ENCODE data around the gene CDK2AP2. TPM values are rescaled to one million over a fixed set of nuclear protein-coding genes. Genes with fewer than 3 reads are reported as not detected.

Gene CDK2AP2
- polyA plus RNA-seq, 6 donors from 2014 or later = 87.4 to 161 (median 111) TPM

- H3K27me3 Mint-ChIP-seq = peaks cover 0 to 2% (median under 1%) of the 10 kb centered on the region in 3 donors
- peaks cover 0 to 1% (median 0%) of the 10 kb centered on the region in 7 donors for H3K9me3 Mint-ChIP-seq
- peaks cover 5 to 6% of the 10 kb centered on the region in 2 donors for H3K36me3 Mint-ChIP-seq
- DNase-seq (peak; percentile 85), ATAC-seq (ENCODE audit: low read depth in 2 of 2) (peak; percentile 39 to 40)
- peak overlapping the region; percentile 87 to 96 (median 94) for H3K4me3 Mint-ChIP-seq
- H3K27ac Mint-ChIP-seq = peak overlapping the region; percentile 97 to 99 (median 98)
- peaks cover 39 to 54% (median 51%) of the 10 kb centered on the region in 3 donors for H3K4me1 Mint-ChIP-seq
These were observed 2.2 kb downstream of the CDK2AP2 start for GRCh38 chr11:67505605-67506396.

- DNase-seq (peak; percentile 78), ATAC-seq (ENCODE audit: low read depth in 2 of 2) (peak; percentile 13 to 15)
- H3K36me3 Mint-ChIP-seq = peaks cover 8 to 9% of the 10 kb centered on the region in 2 donors
- H3K27ac Mint-ChIP-seq = peak within 1 kb of the TSS; percentile 97 to 99 (median 98)
- H3K4me1 Mint-ChIP-seq = peaks cover 39 to 57% (median 52%) of the 10 kb centered on the region in 3 donors
- no peaks in the 10 kb centered on the region for H3K27me3 Mint-ChIP-seq
- peak within 1 kb of the TSS; percentile 87 to 96 (median 94) for H3K4me3 Mint-ChIP-seq
- H3K9me3 Mint-ChIP-seq = no peaks in the 10 kb centered on the region
These were observed 2.9 kb downstream of the CDK2AP2 start, which contains the start of gene PITPNM1 for GRCh38 chr11:67504950-67505581. Gene PITPNM1 (minus strand): TSS chr11:67505363. CDS start chr11:67504180, 1,183 bp downstream.

- ATAC-seq (ENCODE audit: low read depth in 2 of 2) = no peak
- Mint-ChIP-seq H3K27me3 (no peaks in the 10 kb centered on the region), H3K36me3 (peaks cover 8 to 9% of the 10 kb centered on the region in 2 donors), H3K4me3 (peak overlapping the region; percentile 88 to 96 (median 94)), H3K4me1 (peaks cover 39 to 60% (median 49%) of the 10 kb centered on the region in 3 donors), H3K27ac (peak overlapping the region; percentile 39 to 99 (median 85)), H3K9me3 (no peaks in the 10 kb centered on the region)
- peak; percentile 13 for DNase-seq
These were observed 3.7 kb downstream of the CDK2AP2 start for GRCh38 chr11:67504005-67504949.

- no peaks in the 10 kb centered on the region for H3K9me3 Mint-ChIP-seq
- H3K27me3 Mint-ChIP-seq = no peaks in the 10 kb centered on the region
- H3K27ac Mint-ChIP-seq = peak overlapping the region in 3 of 6 donors; percentile 44 to 93 (median 77)
- H3K36me3 Mint-ChIP-seq = peaks cover 8 to 9% of the 10 kb centered on the region in 2 donors
- peak overlapping the region; percentile 63 to 94 (median 87) for H3K4me3 Mint-ChIP-seq
- DNase-seq (no peak), ATAC-seq (ENCODE audit: low read depth in 2 of 2) (no peak)
- H3K4me1 Mint-ChIP-seq = peaks cover 30 to 52% (median 41%) of the 10 kb centered on the region in 3 donors
These were observed 4.6 kb downstream of the CDK2AP2 start for GRCh38 chr11:67503119-67504004.

GRCh38 chr11:67502328-67502979 lies 5.5 kb downstream of the CDK2AP2 start:
- peak overlapping the region in 2 of 6 donors; percentile 44 to 93 for H3K27ac Mint-ChIP-seq
- H3K9me3 Mint-ChIP-seq = no peaks in the 10 kb centered on the region
- peaks cover 8 to 9% of the 10 kb centered on the region in 2 donors for H3K36me3 Mint-ChIP-seq
- H3K27me3 Mint-ChIP-seq = no peaks in the 10 kb centered on the region
- peak overlapping the region; percentile 63 to 94 (median 87) for H3K4me3 Mint-ChIP-seq
- H3K4me1 Mint-ChIP-seq = peaks cover 30 to 48% (median 39%) of the 10 kb centered on the region in 3 donors
- DNase-seq = no peak
- no peak for ATAC-seq (ENCODE audit: low read depth in 2 of 2)

GRCh38 chr11:67501854-67502253 lies 6.1 kb downstream of the CDK2AP2 start:
- Mint-ChIP-seq H3K36me3 (peaks cover 8 to 9% of the 10 kb centered on the region in 2 donors), H3K27me3 (no peaks in the 10 kb centered on the region), H3K9me3 (no peaks in the 10 kb centered on the region), H3K4me3 (no peak overlapping the region), H3K4me1 (peaks cover 26 to 42% (median 33%) of the 10 kb centered on the region in 3 donors), H3K27ac (peak overlapping the region in 2 of 6 donors; percentile 54 to 56)
- DNase-seq = no peak
- ATAC-seq (ENCODE audit: low read depth in 2 of 2) = no peak

GRCh38 chr11:67500831-67501715 lies 6.9 kb downstream of the CDK2AP2 start:
- Mint-ChIP-seq H3K4me3 (peak overlapping the region in 2 of 8 donors; percentile 18 to 35), H3K27ac (peak overlapping the region in 4 of 6 donors; percentile 11 to 84 (median 32)), H3K4me1 (peaks cover 22 to 36% (median 25%) of the 10 kb centered on the region in 3 donors), H3K27me3 (no peaks in the 10 kb centered on the region), H3K9me3 (no peaks in the 10 kb centered on the region), H3K36me3 (peaks cover 8 to 9% of the 10 kb centered on the region in 2 donors)
- ATAC-seq (ENCODE audit: low read depth in 2 of 2) (no peak), DNase-seq (no peak)

GRCh38 chr11:67500484-67500821 lies 7.5 kb downstream of the CDK2AP2 start:
- no peak for DNase-seq
- no peak for ATAC-seq (ENCODE audit: low read depth in 2 of 2)
- H3K9me3 Mint-ChIP-seq = no peaks in the 10 kb centered on the region
- H3K27me3 Mint-ChIP-seq = no peaks in the 10 kb centered on the region
- H3K36me3 Mint-ChIP-seq = peaks cover 8 to 9% of the 10 kb centered on the region in 2 donors
- H3K27ac Mint-ChIP-seq = peak overlapping the region in 1 of 6 donors; percentile 41
- H3K4me1 Mint-ChIP-seq = peaks cover 19 to 30% (median 20%) of the 10 kb centered on the region in 3 donors
- peak overlapping the region in 2 of 8 donors; percentile 18 to 35 for H3K4me3 Mint-ChIP-seq

GRCh38 chr11:67499808-67500483 lies 8.0 kb downstream of the CDK2AP2 start:
- H3K27ac Mint-ChIP-seq = no peak overlapping the region
- H3K9me3 Mint-ChIP-seq = no peaks in the 10 kb centered on the region
- H3K4me3 Mint-ChIP-seq = no peak overlapping the region
- H3K36me3 Mint-ChIP-seq = peaks cover 8 to 9% of the 10 kb centered on the region in 2 donors
- H3K27me3 Mint-ChIP-seq = no peaks in the 10 kb centered on the region
- DNase-seq (no peak), ATAC-seq (ENCODE audit: low read depth in 2 of 2) (no peak)
- peaks cover 17 to 28% (median 18%) of the 10 kb centered on the region in 3 donors for H3K4me1 Mint-ChIP-seq

- H3K4me1 Mint-ChIP-seq = peaks cover 10 to 25% (median 11%) of the 10 kb centered on the region in 3 donors
- H3K27ac Mint-ChIP-seq = peak overlapping the region in 1 of 6 donors; percentile 69
- no peaks in the 10 kb centered on the region for H3K27me3 Mint-ChIP-seq
- no peaks in the 10 kb centered on the region for H3K9me3 Mint-ChIP-seq
- H3K4me3 Mint-ChIP-seq = no peak overlapping the region
- peaks cover 8 to 9% of the 10 kb centered on the region in 2 donors for H3K36me3 Mint-ChIP-seq
- ATAC-seq (ENCODE audit: low read depth in 2 of 2) = no peak
- DNase-seq = no peak
These were observed 9.4 kb downstream of the CDK2AP2 start for GRCh38 chr11:67498544-67498972.

All from naive B cell (primary cell).